Natural killer cell treated with Interleukin-12 subunit alpha and Interleukin-12 subunit beta and Interleukin-15 and Interleukin-18, amount 100 ng/mL, for 72 hours (primary cell): Measurements from ENCODE around the gene CTNNBL1. TPM values are rescaled to one million over a fixed set of nuclear protein-coding genes. Genes with fewer than 3 reads are reported as not detected.
A peak's percentile ranks its signal among the peaks of the same experiment; 100 is the strongest.

Source experiments
- ATAC-seq, 2 donors: fragments of 150-1000 bp; cut with Tn5 transposase in 1 of 2; sonication (Bioruptor Pico), chemical (Tn5 transposase) in 1 of 2; 2 replicates each; pipeline ENCODE4 v1.10.0; 2021
- DNase-seq: peaks from one replicate; pipeline ENCODE4 v3.0.0; 2022; ENCODE audit warnings: low spot score
- H3K27ac Mint-ChIP-seq, 2 donors: 1 replicate in 1 of 2; 2 replicates in 1 of 2; pipeline ENCODE4 v1.8.0; 2022; ENCODE audit warnings: mixed read lengths in 2 of 2, mild to moderate bottlenecking in 1 of 2, moderate library complexity in 1 of 2
- H3K27me3 Mint-ChIP-seq, 2 donors: 1 replicate in 1 of 2; 2 replicates in 1 of 2; pipeline ENCODE4 v1.8.0; 2022; ENCODE audit warnings: mixed read lengths in 2 of 2
- H3K36me3 Mint-ChIP-seq: one replicate; pipeline ENCODE4 v1.8.0; 2022; ENCODE audit warnings: mixed read lengths
- H3K4me1 Mint-ChIP-seq, 2 donors: 1 replicate in 1 of 2; 2 replicates in 1 of 2; pipeline ENCODE4 v1.8.0; 2022; ENCODE audit warnings: low read depth in 2 of 2, mixed read lengths in 2 of 2, mild to moderate bottlenecking in 1 of 2
- H3K4me3 Mint-ChIP-seq: one replicate; pipeline ENCODE4 v1.8.0; 2022; ENCODE audit warnings: mixed read lengths
- H3K9me3 Mint-ChIP-seq: 2 replicates; pipeline ENCODE4 v1.8.0; 2022; ENCODE audit warnings: mixed read lengths
- total RNA-seq, 2 donors: library from RNA; stranded (reverse); gene quantifications; one replicate each; pipeline ENCODE4 v1.2.3, GENCODE V29; 2022

Gene CTNNBL1
- total RNA-seq, 2 donors from 2014 or later: 80.9 to 95.9 TPM

DNA sequence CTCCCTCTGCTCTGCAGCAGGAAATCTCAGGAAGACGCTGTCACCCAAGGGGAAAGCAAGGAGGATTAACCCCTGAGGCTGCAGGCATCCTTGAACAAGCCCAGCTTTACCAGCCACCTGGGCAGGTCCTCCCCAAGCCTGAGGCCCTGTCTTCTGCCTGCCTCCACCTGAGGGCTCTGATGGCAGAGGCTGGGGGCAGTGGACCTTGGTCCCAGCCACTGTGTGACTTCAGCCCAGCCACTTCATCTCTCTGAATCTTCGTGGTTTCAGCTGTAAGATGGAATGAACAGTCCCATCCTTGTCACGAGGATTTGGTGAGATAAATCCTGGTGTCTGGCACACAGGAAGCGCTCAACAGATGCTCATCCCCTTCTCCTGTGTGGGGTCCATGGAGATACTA lies 200.6 kb downstream of the CTNNBL1 start:
- Mint-ChIP-seq H3K27me3 (peaks cover 6 to 7% of the 10 kb centered on the region in 2 donors), H3K9me3 (no peaks in the 10 kb centered on the region), H3K36me3 (no peaks in the 10 kb centered on the region), H3K4me3 (no peak overlapping the region), H3K4me1 (no peaks in the 10 kb centered on the region), H3K27ac (no peak overlapping the region)
- ATAC-seq (no peak), DNase-seq (no peak)

GRCh38 chr20:37895166-37895565 lies 201.3 kb downstream of the CTNNBL1 start:
- ATAC-seq: no peak
- H3K27me3 Mint-ChIP-seq: peaks cover 13 to 14% of the 10 kb centered on the region in 2 donors
- no peaks in the 10 kb centered on the region for H3K9me3 Mint-ChIP-seq
- H3K4me3 Mint-ChIP-seq: no peak overlapping the region
- H3K36me3 Mint-ChIP-seq: no peaks in the 10 kb centered on the region
- DNase-seq: no peak
- no peaks in the 10 kb centered on the region for H3K4me1 Mint-ChIP-seq
- H3K27ac Mint-ChIP-seq: no peak overlapping the region

DNA sequence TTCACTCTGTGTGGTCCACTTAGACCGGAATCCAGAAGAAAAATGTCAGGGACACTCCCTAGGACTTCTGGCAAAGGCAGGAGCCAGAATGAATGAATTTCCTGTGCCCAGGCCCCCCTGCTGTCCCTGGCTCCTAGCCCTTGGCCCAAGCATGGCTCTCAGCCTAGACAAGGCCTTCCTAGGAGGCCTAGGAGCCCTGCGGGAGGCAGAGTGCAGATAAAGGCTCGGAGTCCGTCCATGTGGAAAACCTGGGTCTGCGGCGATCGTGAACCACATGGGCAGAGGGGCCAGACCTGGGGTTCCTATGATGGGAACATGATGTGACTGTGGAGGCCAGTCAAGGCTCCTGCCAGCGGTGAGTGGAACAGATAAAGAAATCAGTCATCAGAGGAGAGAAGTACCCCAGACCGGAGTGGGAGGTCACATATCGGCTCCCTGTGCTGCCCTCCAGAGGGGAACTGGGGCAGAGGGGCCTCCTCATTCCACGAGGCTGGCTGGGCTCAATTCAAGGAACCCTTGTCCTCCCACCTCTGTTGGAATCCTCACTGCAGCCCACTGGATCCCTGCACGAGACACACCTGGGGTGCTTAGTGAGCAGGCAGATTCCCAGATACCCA lies 203.2 kb downstream of the CTNNBL1 start:
- ATAC-seq (no peak), DNase-seq (no peak)
- Mint-ChIP-seq H3K9me3 (no peaks in the 10 kb centered on the region), H3K4me3 (no peak overlapping the region), H3K4me1 (peaks cover 2 to 5% of the 10 kb centered on the region in 2 donors), H3K27ac (no peak overlapping the region), H3K27me3 (peaks cover 23 to 28% of the 10 kb centered on the region in 2 donors), H3K36me3 (no peaks in the 10 kb centered on the region)

DNA sequence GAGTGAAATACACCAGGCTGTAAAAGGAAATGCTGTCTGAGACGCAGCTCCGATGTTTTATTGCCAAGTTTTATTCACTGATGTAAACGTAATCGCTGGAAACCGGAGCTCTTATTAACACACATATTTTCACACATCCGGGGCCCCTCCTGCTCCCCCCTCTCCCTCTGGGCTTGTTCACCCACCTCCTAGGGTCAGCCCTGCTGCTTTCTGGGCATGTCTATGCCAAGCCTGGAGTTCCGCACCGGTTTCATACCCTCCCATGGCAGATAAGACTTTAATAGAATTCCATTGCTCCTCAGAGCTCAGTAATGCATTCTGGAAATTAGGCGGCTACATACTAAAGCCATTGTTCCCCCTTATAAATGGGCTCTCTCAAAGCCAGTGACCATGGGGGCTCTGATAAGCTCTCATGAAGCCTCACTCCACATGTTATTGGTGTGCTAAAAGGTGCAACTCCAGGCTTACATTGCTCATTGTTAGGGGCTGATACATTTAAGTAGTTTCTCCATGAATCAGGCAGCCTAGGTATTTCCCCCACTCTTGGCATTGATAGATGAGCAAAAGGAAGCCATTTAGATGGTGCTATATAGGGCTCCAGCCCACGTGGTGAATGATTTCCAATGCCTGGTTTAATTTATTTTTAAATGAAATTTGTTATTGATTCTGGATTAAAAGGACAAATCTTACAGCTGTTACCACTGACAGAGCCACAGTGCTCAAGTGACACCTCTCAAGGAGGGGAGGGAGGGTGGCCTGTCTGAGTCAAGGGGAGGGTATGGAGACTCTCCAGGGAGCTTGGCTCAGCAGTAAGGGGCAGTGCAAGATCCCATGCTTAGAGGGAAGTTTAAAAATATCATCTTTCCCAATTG lies 204.6 kb downstream of the CTNNBL1 start:
- ATAC-seq: peak in 1 of 2 donors; percentile 62
- no peak overlapping the region for H3K27ac Mint-ChIP-seq
- no peak for DNase-seq
- no peaks in the 10 kb centered on the region for H3K36me3 Mint-ChIP-seq
- peaks cover 27 to 34% of the 10 kb centered on the region in 2 donors for H3K27me3 Mint-ChIP-seq
- H3K9me3 Mint-ChIP-seq: no peaks in the 10 kb centered on the region
- peaks cover 6 to 9% of the 10 kb centered on the region in 2 donors for H3K4me1 Mint-ChIP-seq
- no peak overlapping the region for H3K4me3 Mint-ChIP-seq

GRCh38 chr20:37899105-37900045 lies 205.5 kb downstream of the CTNNBL1 start:
- no peak overlapping the region for H3K4me3 Mint-ChIP-seq
- H3K4me1 Mint-ChIP-seq: peaks cover 12 to 14% of the 10 kb centered on the region in 2 donors
- ATAC-seq (no peak), DNase-seq (no peak)
- H3K36me3 Mint-ChIP-seq: peaks cover 4% of the 10 kb centered on the region
- no peaks in the 10 kb centered on the region for H3K9me3 Mint-ChIP-seq
- no peak overlapping the region for H3K27ac Mint-ChIP-seq
- H3K27me3 Mint-ChIP-seq: peaks cover 33 to 43% of the 10 kb centered on the region in 2 donors

DNA sequence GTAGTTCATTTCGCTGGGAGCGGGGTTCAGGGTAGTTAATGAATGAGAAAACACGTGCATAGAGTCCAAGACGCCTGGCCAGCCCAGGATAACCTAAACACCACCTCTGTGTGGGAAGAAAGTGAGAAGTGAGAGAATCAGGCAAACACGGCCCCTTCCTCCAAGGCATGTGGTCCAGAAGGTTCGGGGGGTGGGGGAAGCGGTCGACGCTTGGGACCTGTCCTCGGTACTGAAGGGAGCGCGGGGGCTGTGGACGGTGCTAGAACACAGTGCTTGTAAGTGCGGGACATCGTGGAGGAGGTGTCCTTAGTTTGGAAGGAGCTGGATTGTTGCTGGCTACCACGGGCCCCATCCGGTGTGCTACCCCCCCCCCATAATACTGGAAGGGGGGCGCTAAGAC lies 207.4 kb downstream of the CTNNBL1 start:
- Mint-ChIP-seq H3K36me3 (peaks cover 4% of the 10 kb centered on the region), H3K4me1 (peaks cover 12 to 14% of the 10 kb centered on the region in 2 donors), H3K27me3 (peaks cover 42 to 50% of the 10 kb centered on the region in 2 donors), H3K27ac (no peak overlapping the region), H3K4me3 (no peak overlapping the region), H3K9me3 (no peaks in the 10 kb centered on the region)
- no peak for DNase-seq
- ATAC-seq: no peak

DNA sequence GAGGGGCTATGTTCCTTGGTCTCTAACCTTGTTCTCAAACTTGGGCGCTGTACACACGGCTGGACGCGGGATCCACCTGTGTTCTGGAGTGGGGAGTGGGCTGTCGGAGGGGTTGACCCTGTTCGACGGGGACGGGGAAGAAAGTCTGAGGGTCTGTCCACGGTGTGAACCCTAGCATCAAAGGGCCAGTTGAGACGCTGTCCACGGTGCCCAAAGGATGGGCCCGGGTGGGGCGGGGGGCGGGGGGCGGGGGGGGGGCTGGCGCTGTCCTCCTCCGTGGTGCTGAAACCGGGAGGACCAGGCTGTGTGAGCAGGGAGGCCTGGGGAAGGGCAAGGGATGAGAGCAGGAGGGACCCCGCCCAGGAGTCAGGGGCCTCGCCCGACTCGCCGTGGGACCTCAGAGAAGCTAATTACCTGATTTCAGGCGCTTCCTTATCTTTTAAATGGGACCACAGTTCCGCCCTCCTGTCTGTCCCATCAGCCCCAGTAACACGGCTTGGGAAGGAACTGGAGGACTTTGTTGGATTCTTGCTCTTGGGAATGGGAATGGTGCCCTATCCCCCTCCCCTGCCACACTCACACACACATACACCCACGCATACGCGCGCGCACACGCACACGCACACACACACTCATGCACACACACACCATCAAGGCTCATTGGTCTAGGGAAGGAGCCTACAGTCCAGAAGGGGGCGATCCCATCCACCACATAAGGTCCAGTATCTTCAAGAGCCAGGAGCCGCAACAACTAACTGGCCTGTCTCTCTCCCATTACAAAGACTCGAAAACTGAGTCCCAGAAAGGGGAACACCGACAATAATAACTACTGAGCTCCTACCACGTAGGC lies 208.0 kb downstream of the CTNNBL1 start:
- H3K27ac Mint-ChIP-seq: no peak overlapping the region
- no peaks in the 10 kb centered on the region for H3K9me3 Mint-ChIP-seq

GRCh38 chr20:37902504-37903313 lies 208.9 kb downstream of the CTNNBL1 start, which contains the start of gene VSTM2L:
VSTM2L (plus strand) TSS chr20:37903127; CDS start chr20:37903351, 224 bp downstream.
- ATAC-seq (peak in 1 of 2 donors; percentile 17), DNase-seq (no peak)
- peaks cover 44 to 50% of the 10 kb centered on the region in 2 donors for H3K27me3 Mint-ChIP-seq

More for the DNA sequence above, 208.0 kb downstream of the CTNNBL1 start:
- Mint-ChIP-seq H3K27me3 (peaks cover 44 to 50% of the 10 kb centered on the region in 2 donors), H3K36me3 (peaks cover 4% of the 10 kb centered on the region), H3K4me1 (peaks cover 12 to 14% of the 10 kb centered on the region in 2 donors), H3K4me3 (peak overlapping the region; percentile 33)
- DNase-seq (no peak), ATAC-seq (peak in 1 of 2 donors; percentile 36)

DNA sequence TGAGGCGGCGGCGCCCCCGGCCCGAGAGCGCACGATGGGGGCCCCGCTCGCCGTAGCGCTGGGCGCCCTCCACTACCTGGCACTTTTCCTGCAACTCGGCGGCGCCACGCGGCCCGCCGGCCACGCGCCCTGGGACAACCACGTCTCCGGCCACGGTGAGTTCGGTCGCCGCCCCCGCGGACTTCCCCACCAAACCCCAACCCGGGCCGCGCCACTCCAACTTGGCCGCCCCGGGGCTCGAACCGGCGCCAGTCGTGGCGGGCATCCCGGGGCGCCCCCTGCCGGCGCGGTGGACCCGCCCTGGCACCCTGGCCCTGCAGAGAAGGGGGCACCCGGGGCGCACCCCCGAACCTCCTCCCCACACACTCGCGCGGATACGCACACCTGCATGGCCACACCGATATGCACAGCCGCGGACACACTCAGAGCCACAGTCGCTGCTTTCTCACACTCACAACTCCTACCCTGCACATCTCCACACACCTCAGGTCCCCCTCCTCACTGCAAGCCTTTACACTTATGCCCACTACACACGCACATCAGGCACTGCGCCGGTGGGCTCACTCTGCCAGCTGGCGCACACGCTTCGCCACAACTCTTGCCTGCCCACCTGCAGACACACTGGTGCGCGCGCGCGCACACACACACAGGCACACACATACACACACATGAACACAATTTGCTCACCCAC lies 209.6 kb downstream of the CTNNBL1 start:
- peak in 1 of 2 donors; percentile 11 for ATAC-seq
- no peaks in the 10 kb centered on the region for H3K9me3 Mint-ChIP-seq
- H3K27ac Mint-ChIP-seq: no peak overlapping the region
- H3K4me3 Mint-ChIP-seq: peak overlapping the region; percentile 75
- H3K27me3 Mint-ChIP-seq: peaks cover 44 to 51% of the 10 kb centered on the region in 2 donors
- H3K4me1 Mint-ChIP-seq: peaks cover 12 to 14% of the 10 kb centered on the region in 2 donors
- DNase-seq: no peak
- H3K36me3 Mint-ChIP-seq: peaks cover 4% of the 10 kb centered on the region

More at GRCh38 chr20:37902504-37903313, 208.9 kb downstream of the CTNNBL1 start, which contains the start of gene VSTM2L:
- H3K4me3 Mint-ChIP-seq: peak within 1 kb of the TSS; percentile 75
- H3K9me3 Mint-ChIP-seq: no peaks in the 10 kb centered on the region
- H3K36me3 Mint-ChIP-seq: peaks cover 4% of the 10 kb centered on the region
- no peak within 1 kb of the TSS for H3K27ac Mint-ChIP-seq
- peaks cover 12 to 14% of the 10 kb centered on the region in 2 donors for H3K4me1 Mint-ChIP-seq

- H3K36me3 Mint-ChIP-seq: peaks cover 4% of the 10 kb centered on the region
- DNase-seq: no peak
- peaks cover 48 to 55% of the 10 kb centered on the region in 2 donors for H3K27me3 Mint-ChIP-seq
- peak overlapping the region; percentile 75 for H3K4me3 Mint-ChIP-seq
- no peak overlapping the region for H3K27ac Mint-ChIP-seq
- no peaks in the 10 kb centered on the region for H3K9me3 Mint-ChIP-seq
- H3K4me1 Mint-ChIP-seq: peaks cover 12 to 14% of the 10 kb centered on the region in 2 donors
- ATAC-seq: no peak
Measured at GRCh38 chr20:37904008-37904642, 210.3 kb downstream of the CTNNBL1 start.

GRCh38 chr20:37904845-37905373 lies 211.1 kb downstream of the CTNNBL1 start:
- no peak overlapping the region for H3K27ac Mint-ChIP-seq
- H3K4me3 Mint-ChIP-seq: no peak overlapping the region
- peaks cover 12 to 14% of the 10 kb centered on the region in 2 donors for H3K4me1 Mint-ChIP-seq
- DNase-seq: no peak
- no peak for ATAC-seq
- no peaks in the 10 kb centered on the region for H3K9me3 Mint-ChIP-seq
- H3K27me3 Mint-ChIP-seq: peaks cover 40 to 48% of the 10 kb centered on the region in 2 donors
- H3K36me3 Mint-ChIP-seq: peaks cover 4% of the 10 kb centered on the region
